Amniotic stem cell (primary cell): ENCODE measurements around the gene VWC2L.

Source experiments
- DNase-seq: peaks from one replicate; lab custom pipeline; 2025; lab: John Stamatoyannopoulos, UW

Gene VWC2L

DNA sequence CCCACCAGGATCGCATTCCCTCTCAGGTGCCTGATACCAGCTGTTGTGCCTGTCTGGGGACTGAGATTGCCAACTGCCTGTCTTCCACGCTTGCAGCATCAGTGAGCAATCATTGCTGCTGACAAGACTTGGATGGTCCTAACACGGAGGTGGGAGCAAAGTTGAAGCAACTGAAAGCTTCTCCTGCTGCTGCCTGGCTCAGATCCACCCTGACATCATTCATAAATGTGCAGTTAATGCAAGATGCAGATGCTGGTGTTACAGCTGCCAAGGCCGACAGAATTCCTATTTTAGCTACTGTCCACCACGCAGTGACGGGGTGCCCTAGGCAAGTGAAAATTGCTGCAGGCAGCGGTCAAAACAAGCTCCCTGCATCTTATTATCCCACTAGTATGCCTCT is 131.4 kb downstream of the VWC2L start:
- DNase-seq = no peak

DNA sequence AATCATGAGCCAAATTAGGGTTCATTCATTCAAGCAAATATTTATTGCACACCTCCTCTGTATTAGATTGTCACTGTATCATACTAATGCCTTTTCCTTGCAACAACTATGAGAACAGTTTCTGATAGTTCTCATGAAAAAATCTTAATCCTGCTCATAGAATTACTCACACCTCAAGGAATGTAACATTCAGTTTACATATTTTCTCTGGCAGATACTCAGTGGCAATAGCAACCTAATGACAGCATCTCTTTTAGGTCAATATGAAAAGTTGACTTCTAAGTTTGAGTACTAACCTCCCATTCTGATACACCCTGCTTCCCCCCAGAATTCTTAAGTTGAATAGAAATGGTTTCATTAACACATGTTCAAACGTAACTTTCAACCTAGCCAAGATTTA is 132.0 kb downstream of the VWC2L start:
- no peak for DNase-seq

DNA sequence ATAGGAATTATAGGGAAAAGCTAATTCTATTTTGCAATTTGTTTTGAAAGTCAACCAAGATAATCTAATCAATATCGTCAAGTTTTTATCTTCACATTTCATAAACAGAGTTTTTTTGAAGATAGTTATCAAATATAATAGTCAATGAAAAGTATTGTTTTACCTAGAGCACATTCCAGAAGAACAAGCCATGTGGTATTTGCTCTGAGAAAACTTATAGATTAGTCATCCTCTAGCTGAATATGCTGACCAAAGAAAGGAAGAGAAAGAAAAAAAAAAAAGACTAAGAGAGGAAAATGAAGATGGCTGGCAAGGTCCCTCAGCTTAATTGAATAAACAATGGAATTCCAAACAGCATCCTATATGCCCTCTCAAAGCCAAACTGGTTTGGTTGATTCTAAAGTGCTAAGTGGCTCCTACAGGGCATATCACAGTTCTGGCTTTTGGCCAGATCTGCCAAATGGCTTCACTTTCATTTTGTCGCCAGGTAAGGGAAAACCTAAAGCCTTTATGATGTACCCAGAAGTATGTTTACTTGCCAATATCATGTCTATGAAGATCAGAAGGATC is 132.6 kb downstream of the VWC2L start:
- DNase-seq = peak; percentile 22

DNA sequence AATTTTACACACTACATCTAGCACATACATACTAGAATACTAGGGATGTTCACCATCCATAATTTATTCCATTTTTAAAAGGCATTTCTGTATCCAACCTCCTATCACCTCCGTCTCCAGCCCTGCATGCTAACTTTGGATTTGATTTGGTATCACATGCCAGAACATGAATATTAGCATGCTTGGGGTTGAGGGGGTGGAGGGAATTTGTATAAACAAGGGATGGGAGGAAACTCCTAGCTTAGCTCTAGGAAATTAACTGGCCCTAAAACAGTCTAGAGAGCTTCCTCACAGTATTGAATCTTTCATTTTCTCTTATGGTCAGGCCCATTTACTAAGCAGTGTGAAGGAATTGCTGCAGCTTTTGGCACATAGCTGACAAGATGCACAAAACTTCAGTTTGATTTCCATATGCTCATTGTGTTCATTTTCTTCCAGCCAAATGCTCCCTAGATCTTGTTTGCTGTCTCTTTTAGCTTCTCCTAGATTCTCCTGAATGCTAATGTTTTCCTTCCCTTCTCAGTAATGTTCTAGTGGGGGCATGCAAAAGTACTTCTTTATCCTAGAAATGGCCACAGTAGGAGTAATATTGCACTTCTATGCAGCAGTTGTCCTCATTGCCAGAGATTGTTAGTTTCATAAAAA is 135.2 kb downstream of the VWC2L start:
- no peak for DNase-seq

DNA sequence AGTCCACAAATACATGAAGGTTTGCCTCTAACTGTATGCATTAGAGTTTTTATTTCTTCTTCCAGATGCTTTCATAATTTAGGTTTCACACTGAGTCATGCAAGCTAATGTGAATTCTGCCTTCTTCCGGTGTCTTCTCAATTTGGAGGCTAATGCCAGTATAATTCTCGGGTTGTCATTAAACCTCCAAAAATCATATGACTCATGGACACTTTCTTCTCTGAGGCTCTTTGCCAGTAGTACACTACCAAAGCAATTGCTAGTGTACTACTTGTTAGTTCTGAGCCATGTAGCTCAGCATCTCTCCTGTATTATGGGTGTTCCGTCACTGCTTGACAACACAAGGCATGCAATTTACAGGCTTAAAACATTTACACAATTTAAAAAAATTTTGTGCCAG is 137.1 kb downstream of the VWC2L start:
- no peak for DNase-seq

DNA sequence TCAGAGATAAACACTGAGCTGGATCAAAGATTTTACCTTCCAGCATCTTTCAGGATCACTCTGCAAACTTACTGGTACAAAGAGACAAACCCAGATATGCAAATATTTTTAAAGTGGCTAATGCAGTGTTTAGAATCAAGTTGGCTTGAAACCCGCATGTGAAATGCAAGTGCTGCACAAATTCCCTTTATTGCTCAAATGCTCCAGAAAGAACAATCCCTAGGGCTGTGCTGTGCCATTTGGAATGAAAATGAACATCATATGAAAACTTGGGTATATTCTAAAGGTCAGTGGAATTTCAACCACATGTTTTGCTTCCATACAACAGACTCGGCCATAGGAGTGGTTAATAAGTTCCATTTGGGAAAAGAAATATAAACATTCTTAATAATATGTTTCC is 139.1 kb downstream of the VWC2L start:
- no peak for DNase-seq

DNA sequence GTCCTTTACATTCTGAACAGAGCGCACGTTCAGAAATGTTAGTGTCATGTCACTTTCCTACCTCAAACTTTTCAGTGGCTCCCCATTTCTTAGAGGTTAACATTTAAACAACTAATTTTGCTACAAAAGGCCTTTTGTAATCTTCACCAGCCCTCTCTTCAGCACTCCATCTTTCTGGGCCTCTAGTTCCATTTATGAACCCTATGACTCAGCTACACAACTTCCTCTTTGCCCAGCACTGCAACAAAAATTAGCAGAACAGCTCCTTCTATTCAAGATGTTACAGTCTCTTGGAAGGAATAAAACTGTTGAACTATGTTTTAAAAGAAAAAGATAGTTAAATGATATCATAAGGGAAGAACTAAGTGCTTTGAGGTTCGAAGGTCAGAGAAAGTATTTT is 139.9 kb downstream of the VWC2L start:
- DNase-seq = no peak

DNA sequence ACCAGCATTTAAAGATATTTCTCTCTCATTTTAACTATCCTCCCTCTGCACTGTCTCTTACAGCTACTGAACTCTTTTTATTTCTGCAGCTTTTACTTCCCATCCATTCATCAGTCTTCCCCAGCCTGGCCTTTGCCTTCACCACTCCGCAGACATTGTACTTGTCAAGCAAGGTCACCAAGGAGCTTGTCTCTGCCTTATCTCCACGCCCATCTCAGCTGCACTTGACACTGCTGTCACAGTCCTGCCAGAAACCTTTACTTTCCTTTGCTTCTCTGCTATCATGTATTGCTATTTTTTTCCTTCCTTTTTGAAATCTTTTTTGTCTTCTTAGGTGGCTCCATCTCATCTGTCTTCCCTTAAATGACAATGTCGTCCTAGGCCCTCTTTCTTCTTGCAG is 147.0 kb downstream of the VWC2L start:
- no peak for DNase-seq

DNA sequence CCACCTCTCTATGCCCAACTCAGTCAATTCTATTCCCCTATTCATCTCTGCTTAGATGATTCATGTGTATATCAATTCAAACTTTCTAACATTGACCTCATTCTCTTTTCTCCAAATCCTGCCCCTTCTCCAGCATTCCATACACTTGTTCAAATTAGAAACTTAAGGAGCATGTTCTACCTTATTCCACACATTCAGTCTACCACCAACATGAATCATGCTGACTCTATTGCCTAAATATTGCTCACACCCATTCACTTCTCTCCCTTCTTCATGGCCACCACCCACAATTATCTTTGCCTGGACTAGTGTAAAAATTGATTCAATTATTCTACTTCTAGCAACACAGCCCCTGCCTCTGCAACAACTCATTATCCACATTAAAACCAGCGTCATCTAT is 147.5 kb downstream of the VWC2L start:
- DNase-seq = no peak

DNA sequence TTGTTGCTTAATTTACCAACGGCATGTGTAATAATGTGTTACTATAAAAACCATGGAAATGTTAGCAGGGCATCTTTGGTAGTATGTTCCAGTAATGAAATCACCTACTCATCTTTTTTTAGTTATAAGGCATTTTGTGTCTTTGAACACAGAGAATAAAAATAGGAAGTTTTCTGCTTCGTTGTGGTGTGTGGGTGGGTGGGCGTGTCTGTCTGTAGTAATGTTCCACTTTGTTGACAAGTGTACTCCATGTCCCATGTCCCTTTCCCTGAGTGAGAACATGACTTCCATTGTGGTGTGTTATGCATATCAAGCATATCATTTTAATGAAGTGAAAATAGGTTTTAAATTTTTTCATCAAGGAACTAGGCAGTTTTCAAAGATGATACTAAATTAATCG is 149.3 kb downstream of the VWC2L start:
- DNase-seq = no peak

DNA sequence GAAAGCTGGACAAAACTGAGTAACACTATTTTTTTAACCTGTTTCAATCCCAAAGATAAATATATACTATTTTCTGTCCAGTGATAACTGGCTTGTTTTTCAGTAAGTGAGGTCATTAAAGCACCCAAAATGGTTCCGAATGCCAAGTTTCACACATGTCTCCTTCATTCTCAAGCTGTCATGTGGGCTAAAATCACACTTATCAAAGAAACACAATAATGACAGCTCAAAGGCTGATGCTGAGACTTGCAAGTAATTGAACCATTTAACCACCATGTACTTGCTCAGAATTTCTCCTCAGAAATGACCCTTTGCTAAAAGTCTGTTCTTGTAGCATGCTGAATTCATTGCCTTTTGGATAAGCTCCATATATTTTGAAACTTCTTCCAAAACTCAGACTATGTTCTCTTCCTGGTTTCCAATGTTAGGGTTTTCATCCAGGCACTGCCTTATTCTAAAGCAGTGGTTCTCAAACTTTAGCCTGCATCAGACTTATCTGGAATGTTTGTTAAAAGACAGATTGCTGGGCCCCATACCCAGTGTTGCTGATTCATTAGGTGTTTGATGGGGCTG is 149.8 kb downstream of the VWC2L start:
- no peak for DNase-seq

DNA sequence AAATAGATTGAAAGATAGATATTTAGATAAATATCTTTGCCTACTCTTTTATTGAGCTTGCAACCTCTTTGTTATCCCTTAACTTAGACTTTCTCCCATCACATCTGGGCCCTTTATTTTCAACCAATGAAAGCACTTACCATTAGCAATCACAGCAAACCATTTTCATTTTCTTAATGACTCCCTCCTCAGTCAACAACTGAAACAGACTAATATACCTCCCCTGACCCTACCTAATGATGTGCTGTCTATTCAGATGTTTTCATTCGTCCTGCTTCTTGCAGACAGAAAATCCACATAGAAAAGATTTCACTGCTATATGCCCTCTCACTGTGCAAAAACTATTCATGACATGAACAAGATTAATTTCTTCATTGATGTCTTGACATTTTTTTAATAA is 154.4 kb downstream of the VWC2L start:
- no peak for DNase-seq

DNA sequence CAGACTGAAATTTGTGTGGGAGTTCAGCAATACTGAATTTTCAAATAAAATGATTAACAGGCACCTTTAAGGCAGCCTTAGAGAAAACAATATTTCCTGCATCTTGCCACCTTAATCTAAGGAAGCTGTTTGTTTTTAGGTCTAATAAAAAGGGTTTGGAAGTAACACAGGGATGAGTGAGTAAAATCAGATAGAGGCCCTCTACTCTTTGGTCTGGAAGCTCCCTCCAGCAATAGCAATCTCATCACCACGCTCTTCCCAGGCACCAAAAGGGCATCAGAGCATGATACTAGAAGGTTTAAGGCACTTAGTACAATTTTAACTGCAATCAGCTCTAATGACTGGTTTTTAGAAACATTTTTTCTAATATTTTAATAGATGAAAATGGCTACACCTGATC is 155.6 kb downstream of the VWC2L start:
- no peak for DNase-seq

DNA sequence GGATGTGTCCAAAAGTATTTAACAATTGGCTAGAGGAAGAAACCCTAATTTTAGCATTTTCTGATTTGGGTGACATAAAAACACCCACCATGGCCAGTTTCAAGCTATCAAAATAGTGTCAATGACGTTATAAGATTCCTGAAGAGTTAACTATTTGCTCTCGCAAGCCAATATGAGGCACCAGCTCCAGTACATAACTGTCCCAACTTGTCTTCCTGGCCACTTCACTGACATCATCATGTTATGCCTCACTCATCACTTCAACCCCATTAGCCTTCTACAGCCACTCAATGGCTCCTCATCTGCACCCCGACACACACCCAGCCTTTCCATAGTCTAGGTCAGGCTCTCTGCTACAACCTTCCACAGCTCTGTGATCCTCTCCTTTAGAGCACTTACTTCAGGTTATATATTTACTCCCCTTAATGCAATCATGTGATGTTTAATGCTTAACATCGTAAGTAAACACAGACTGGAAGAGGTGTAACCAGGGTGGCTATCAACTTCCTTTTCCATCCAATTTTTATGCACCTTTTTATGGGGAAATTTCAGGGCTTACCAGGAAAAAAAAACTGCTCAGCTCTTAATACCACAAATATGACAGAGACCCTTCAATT is 158.7 kb downstream of the VWC2L start:
- DNase-seq = no peak

DNA sequence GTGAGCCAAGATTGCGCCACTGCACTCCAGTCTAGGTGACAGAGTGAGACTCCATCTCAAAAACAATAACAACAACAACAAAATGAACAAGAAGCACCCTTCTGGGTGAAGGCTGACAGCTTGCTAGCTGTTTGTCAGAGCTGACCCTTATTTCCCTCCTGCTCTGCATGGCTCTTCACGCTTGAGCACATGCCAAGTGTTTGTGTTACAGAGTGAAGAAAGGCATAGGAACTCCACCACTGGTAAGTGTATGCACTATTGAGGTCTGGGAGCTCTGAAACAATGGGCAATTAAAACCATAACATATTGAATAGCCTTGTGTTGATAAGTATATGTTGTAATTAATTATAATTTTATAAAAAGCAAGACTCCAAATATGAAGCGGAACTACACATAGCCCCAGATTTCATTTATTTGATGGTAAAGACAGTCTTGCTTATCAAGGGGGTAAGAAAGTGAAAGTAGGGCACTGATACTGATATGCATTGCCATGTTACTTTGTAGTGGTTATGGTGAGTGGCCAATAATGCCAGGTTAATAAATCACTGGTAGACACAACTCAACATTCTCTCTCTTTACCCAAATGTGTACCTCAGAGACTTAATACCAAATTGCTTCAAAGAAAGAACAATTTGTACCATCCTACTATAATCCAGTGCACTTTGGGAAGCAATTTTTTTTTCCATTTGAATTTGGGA is 163.4 kb downstream of the VWC2L start:
- no peak for DNase-seq

DNA sequence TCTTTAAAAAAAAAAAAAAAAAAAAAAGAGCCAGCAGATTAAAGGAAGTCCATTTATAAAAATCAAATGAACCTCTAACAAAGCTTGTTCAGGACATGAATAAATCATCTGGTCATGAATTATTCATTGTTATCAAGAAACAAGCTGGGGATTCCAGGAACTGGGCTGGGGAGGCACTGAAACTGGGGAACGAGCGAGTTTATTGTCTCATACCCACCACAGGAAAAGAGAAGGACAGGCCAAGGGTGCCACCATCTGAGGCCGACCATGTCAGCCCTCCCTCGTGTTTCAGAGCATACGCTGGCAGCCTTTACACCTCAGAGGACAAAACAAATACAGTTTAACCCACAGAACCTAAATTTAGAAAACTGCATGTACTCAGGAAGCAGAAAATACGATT is 164.2 kb downstream of the VWC2L start:
- no peak for DNase-seq

DNA sequence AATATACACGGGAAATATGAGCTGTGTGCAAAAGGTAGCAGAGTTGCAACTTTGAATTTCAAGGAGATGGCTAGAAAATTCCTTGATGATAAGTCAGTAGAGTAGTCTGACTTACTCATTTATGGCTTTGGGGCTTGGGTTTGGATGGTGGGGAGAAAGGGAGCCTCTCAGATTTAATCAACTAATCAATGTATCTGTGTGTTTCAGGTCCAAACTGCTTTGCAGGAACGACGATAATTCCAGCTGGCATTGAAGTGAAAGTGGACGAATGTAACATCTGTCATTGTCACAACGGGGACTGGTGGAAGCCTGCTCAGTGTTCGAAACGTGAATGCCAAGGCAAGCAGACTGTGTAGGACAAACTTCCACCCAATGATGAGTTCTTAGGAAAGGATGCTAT is 164.6 kb downstream of the VWC2L start:
- DNase-seq = no peak

DNA sequence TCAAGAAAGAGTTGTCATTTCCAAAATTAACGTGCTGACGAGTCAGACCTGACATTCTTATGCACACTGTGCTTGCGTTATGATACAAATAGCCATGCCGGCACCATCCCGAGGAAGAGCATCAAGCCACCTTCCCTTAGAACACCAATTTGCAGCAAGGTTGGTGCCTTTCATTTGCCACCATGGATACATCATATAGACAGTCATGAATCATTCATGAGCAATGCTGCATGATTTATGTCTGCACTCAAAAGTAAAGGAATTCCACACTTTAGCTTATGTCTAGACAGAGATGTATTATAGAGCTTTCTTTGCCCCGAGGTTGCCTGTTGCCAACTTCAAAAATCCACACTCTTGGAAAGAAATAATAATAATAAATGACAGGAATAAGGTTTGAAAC is 166.9 kb downstream of the VWC2L start:
- no peak for DNase-seq

DNA sequence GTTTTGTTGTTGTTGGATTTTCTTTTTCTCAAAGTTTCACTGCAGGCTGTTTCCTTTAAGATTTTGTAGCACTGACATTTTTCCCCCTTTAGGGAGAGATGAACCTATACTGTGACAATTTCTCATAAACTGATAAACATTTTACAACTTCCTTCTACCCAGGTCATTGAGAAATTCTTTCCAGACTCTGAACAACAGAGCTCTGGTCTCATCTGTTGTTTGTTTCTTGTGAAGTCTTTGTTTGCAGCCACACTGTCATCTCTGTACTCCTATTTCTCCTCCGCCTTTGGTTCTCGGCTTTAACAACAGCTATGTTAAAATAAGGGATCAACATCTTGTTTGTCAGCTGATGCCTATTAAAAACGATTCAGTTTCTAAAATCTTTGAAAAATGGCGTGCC is 167.6 kb downstream of the VWC2L start:
- no peak for DNase-seq

DNA sequence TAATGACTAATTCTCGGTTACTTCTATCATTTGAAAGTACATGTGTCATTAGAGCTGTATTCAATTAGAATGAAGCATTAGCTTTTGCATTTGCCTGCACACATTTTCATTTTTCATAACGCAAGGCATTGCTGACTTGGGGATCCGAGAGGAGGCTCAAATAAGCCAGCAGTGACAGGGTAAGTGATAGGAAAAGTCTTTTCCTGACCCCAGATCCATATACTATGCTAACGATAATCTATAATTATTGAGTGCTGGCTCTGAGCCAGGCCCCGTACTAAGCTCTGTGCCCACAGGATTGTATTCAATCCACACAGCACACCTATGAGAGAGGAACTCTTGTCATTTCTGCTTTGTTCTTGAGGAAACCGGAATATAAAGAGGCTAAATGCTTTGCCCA is 168.2 kb downstream of the VWC2L start:
- no peak for DNase-seq

DNA sequence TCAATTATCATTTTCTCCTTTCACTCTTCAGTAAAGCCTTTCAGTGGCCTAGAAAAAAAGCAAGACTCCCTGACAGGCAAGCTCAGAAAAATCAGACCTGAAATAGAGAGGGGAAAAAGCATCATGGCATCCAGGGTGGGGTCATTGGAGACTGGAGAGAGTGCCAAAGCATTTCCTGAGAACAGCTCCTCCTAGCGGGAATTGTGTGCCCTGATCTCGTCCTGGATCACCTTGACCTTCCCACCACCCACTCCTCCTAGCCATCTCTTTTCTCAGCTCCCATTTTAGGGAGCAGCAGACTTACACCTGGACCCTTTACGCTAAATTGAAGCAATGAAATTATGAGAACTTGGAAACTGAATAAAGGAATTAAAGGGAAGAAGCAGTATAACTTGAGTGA is 176.6 kb downstream of the VWC2L start:
- DNase-seq = no peak

DNA sequence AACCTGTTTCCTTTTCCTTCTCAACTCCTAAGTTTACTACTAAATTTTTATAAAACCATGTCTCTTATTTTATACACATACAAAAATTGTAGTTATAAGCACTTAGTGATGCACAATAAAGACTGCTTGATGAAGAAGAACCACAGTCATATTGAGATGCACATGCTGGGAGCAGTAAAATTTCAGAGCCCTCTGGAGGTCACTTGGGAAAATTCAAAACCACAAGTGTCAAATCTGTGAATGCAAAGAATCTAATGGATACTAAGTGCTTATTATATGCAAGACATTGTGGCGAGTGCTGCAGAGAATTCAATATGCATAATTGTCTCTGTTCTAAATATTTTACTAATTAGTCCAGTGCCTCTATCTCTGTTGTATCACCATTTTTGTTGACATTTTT is 180.5 kb downstream of the VWC2L start:
- no peak for DNase-seq

DNA sequence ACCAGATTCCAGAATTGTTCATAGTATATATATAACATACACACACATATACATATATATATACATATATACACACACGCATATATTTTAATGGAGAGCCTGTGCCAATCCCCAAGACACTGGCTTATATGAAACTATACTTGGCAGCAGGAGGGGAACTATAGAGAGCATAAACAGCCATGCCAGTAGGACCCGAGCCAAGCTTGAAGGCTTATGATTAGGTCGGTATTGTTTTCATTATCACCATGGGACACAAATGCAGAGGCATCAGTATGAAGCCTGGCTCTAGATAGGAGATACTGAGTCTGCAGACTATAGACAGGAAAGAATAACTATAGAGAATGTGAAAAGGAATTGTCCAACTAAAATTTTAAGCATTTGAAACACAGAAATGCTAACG is 181.2 kb downstream of the VWC2L start:
- DNase-seq = no peak
